Dendritic cell treated with granulocyte-macrophage colony-stimulating factor and Interleukin-4, amounts not matched to agents 40 ng/mL and 50 ng/mL, for 4 days (primary cell): ENCODE results near the gene GCC2.
A peak's percentile ranks its signal among the peaks of the same experiment; 100 is the strongest.
"Not testable (repeated sequence)": the region's sequence is repeated elsewhere in the genome, so short reads cannot be mapped to it uniquely, and the experiment has no call there.

ENCODE experiments used
- H3K27ac Mint-ChIP-seq: one replicate; pipeline ENCODE4 v1.8.0; 2022; ENCODE audit warnings: mild to moderate bottlenecking, mixed read lengths
- H3K27me3 Mint-ChIP-seq: one replicate; pipeline ENCODE4 v1.8.0; 2022; ENCODE audit warnings: mild to moderate bottlenecking, mixed read lengths
- H3K36me3 Mint-ChIP-seq: one replicate; pipeline ENCODE4 v1.8.0; 2022; ENCODE audit warnings: low read depth, mixed read lengths
- H3K4me1 Mint-ChIP-seq: one replicate; pipeline ENCODE4 v1.8.0; 2022; ENCODE audit warnings: low read depth, mixed read lengths
- H3K4me3 Mint-ChIP-seq: one replicate; pipeline ENCODE4 v1.8.0; 2022; ENCODE audit warnings: mild to moderate bottlenecking, moderate library complexity, mixed read lengths
- H3K9me3 Mint-ChIP-seq: one replicate; pipeline ENCODE4 v1.8.0; 2022; ENCODE audit warnings: mixed read lengths
- intact Hi-C: fragments of 100-400 bp; cut with micrococcal nuclease; formaldehyde crosslinking; loops from one replicate; pipeline ENCODE4 v1.15.0; 2022

The GCC2 gene

GRCh38 chr2:108525258-108525657 lies 76.3 kb downstream of the GCC2 start:
- H3K27me3 Mint-ChIP-seq, H3K4me3 Mint-ChIP-seq, H3K4me1 Mint-ChIP-seq, H3K9me3 Mint-ChIP-seq, intact Hi-C loops, H3K36me3 Mint-ChIP-seq: not testable (repeated sequence)
- peak overlapping the region; percentile 42 for H3K27ac Mint-ChIP-seq

GRCh38 chr2:108531674-108532055 lies 82.7 kb downstream of the GCC2 start:
- peaks cover 30% of the 10 kb centered on the region for H3K4me1 Mint-ChIP-seq
- H3K4me3 Mint-ChIP-seq: no peak overlapping the region
- H3K9me3 Mint-ChIP-seq: no peaks in the 10 kb centered on the region
- H3K36me3 Mint-ChIP-seq: peaks cover 17% of the 10 kb centered on the region
- intact Hi-C loops: no loop called here
- H3K27me3 Mint-ChIP-seq: no peaks in the 10 kb centered on the region
- no peak overlapping the region for H3K27ac Mint-ChIP-seq

- intact Hi-C loops: loop anchor here (1.0 to 2.0 kb wide), 2 partner anchors 51 to 85 kb away; partner anchors contain the start of gene GCC2
- Mint-ChIP-seq H3K4me3 (peak within 1 kb of the TSS; percentile 87), H3K27ac (peak within 1 kb of the TSS; percentile 92), H3K9me3 (no peaks in the 10 kb centered on the region), H3K4me1 (peaks cover 45% of the 10 kb centered on the region), H3K27me3 (no peaks in the 10 kb centered on the region), H3K36me3 (peaks cover 24% of the 10 kb centered on the region)
Measured at GRCh38 chr2:108533832-108534583, 85.0 kb downstream of the GCC2 start, which contains the start of gene LIMS1. Gene LIMS1 (plus strand): TSS chr2:108534470. CDS start chr2:108534563, 93 bp downstream.

- Mint-ChIP-seq H3K4me1 (peaks cover 52% of the 10 kb centered on the region), H3K9me3 (no peaks in the 10 kb centered on the region), H3K4me3 (peak overlapping the region; percentile 82), H3K27me3 (no peaks in the 10 kb centered on the region), H3K27ac (peak overlapping the region; percentile 92), H3K36me3 (peaks cover 24% of the 10 kb centered on the region)
- intact Hi-C loops: loop anchor here (1.0 to 5.0 kb wide), 3 partner anchors 38 to 85 kb away; partner anchors contain the start of gene GCC2
Measured at GRCh38 chr2:108534584-108535356, 85.8 kb downstream of the GCC2 start.

- intact Hi-C loops: loop anchor here (2.0 to 5.0 kb wide), 2 partner anchors 37 to 50 kb away; no protein-coding TSS in a partner anchor
- Mint-ChIP-seq H3K9me3 (no peaks in the 10 kb centered on the region), H3K27ac (peak overlapping the region; percentile 92), H3K4me3 (peak overlapping the region; percentile 82), H3K27me3 (no peaks in the 10 kb centered on the region), H3K36me3 (peaks cover 24% of the 10 kb centered on the region), H3K4me1 (peaks cover 54% of the 10 kb centered on the region)
Measured at GRCh38 chr2:108535357-108535631, 86.3 kb downstream of the GCC2 start.

- Mint-ChIP-seq H3K27ac (no peak overlapping the region), H3K4me1 (peaks cover 53% of the 10 kb centered on the region), H3K36me3 (peaks cover 28% of the 10 kb centered on the region), H3K9me3 (no peaks in the 10 kb centered on the region), H3K27me3 (no peaks in the 10 kb centered on the region), H3K4me3 (peak overlapping the region; percentile 61)
- intact Hi-C loops: loop anchor here (5.0 kb wide), 1 partner anchor 36 kb away; no protein-coding TSS in a partner anchor
Measured at GRCh38 chr2:108536133-108536780, 87.3 kb downstream of the GCC2 start.

GRCh38 chr2:108536911-108537310 lies 87.9 kb downstream of the GCC2 start:
- intact Hi-C loops: loop anchor here (5.0 kb wide), 1 partner anchor 35 kb away; no protein-coding TSS in a partner anchor
- H3K27me3 Mint-ChIP-seq: no peaks in the 10 kb centered on the region
- peaks cover 31% of the 10 kb centered on the region for H3K36me3 Mint-ChIP-seq
- peaks cover 53% of the 10 kb centered on the region for H3K4me1 Mint-ChIP-seq
- no peak overlapping the region for H3K27ac Mint-ChIP-seq
- H3K9me3 Mint-ChIP-seq: no peaks in the 10 kb centered on the region
- H3K4me3 Mint-ChIP-seq: no peak overlapping the region

- Mint-ChIP-seq H3K27me3 (no peaks in the 10 kb centered on the region), H3K9me3 (no peaks in the 10 kb centered on the region), H3K4me3 (no peak overlapping the region), H3K4me1 (peaks cover 49% of the 10 kb centered on the region), H3K36me3 (peaks cover 40% of the 10 kb centered on the region), H3K27ac (no peak overlapping the region)
- intact Hi-C loops: loop anchor here (5.0 kb wide), 1 partner anchor 34 kb away; no protein-coding TSS in a partner anchor
Measured at GRCh38 chr2:108538000-108538625, 89.1 kb downstream of the GCC2 start.

GRCh38 chr2:108541451-108541850 lies 92.4 kb downstream of the GCC2 start:
- H3K27ac Mint-ChIP-seq: no peak overlapping the region
- H3K9me3 Mint-ChIP-seq: no peaks in the 10 kb centered on the region
- H3K4me3 Mint-ChIP-seq: no peak overlapping the region
- H3K27me3 Mint-ChIP-seq: no peaks in the 10 kb centered on the region
- peaks cover 23% of the 10 kb centered on the region for H3K36me3 Mint-ChIP-seq
- H3K4me1 Mint-ChIP-seq: peaks cover 32% of the 10 kb centered on the region
- intact Hi-C loops: no loop called here

- no peaks in the 10 kb centered on the region for H3K27me3 Mint-ChIP-seq
- no peak overlapping the region for H3K27ac Mint-ChIP-seq
- H3K4me3 Mint-ChIP-seq: no peak overlapping the region
- no peaks in the 10 kb centered on the region for H3K9me3 Mint-ChIP-seq
- H3K36me3 Mint-ChIP-seq: peaks cover 23% of the 10 kb centered on the region
- peaks cover 28% of the 10 kb centered on the region for H3K4me1 Mint-ChIP-seq
- intact Hi-C loops: no loop called here
Measured at GRCh38 chr2:108542071-108542470, 93.1 kb downstream of the GCC2 start.

GRCh38 chr2:108547606-108548005 lies 98.6 kb downstream of the GCC2 start:
- H3K27ac Mint-ChIP-seq: no peak overlapping the region
- H3K4me1 Mint-ChIP-seq: peaks cover 6% of the 10 kb centered on the region
- intact Hi-C loops: no loop called here
- H3K9me3 Mint-ChIP-seq: no peaks in the 10 kb centered on the region
- H3K27me3 Mint-ChIP-seq: no peaks in the 10 kb centered on the region
- H3K36me3 Mint-ChIP-seq: peaks cover 4% of the 10 kb centered on the region
- H3K4me3 Mint-ChIP-seq: no peak overlapping the region

GRCh38 chr2:108548208-108549003 lies 99.4 kb downstream of the GCC2 start:
- peaks cover 14% of the 10 kb centered on the region for H3K4me1 Mint-ChIP-seq
- H3K27ac Mint-ChIP-seq: no peak overlapping the region
- H3K9me3 Mint-ChIP-seq: no peaks in the 10 kb centered on the region
- intact Hi-C loops: no loop called here
- H3K4me3 Mint-ChIP-seq: no peak overlapping the region
- no peaks in the 10 kb centered on the region for H3K27me3 Mint-ChIP-seq
- H3K36me3 Mint-ChIP-seq: no peaks in the 10 kb centered on the region

- H3K36me3 Mint-ChIP-seq: no peaks in the 10 kb centered on the region
- intact Hi-C loops: no loop called here
- no peaks in the 10 kb centered on the region for H3K27me3 Mint-ChIP-seq
- H3K9me3 Mint-ChIP-seq: no peaks in the 10 kb centered on the region
- no peak overlapping the region for H3K27ac Mint-ChIP-seq
- H3K4me1 Mint-ChIP-seq: peaks cover 30% of the 10 kb centered on the region
- no peak overlapping the region for H3K4me3 Mint-ChIP-seq
Measured at GRCh38 chr2:108552566-108552965, 103.6 kb downstream of the GCC2 start.
